Measurements from ENCODE around the gene MAD1L1.

MAD1L1 gene

GRCh38 chr7:1925973-1926907 is 306.5 kb downstream of the MAD1L1 start:
- TF ChIP-seq ZNF404 (tag by site-specific recombination; IDR thresholded peaks at IDR 0.05): no peak
- TF ChIP-seq ZNF530 (tag by site-specific recombination; IDR thresholded peaks at IDR 0.05; ENCODE audit: low read depth): no peak
- TF ChIP-seq KLF10 (tag by site-specific recombination; IDR thresholded peaks at IDR 0.05): no peak
- TF ChIP-seq TCF7L2 (IDR thresholded peaks at IDR 0.05; ENCODE audit: borderline replicate concordance, low read depth, low read length): no peak
- no peak for TF ChIP-seq ZNF324 (tag by site-specific recombination; IDR thresholded peaks at IDR 0.05)
- TF ChIP-seq, protein P1, sequence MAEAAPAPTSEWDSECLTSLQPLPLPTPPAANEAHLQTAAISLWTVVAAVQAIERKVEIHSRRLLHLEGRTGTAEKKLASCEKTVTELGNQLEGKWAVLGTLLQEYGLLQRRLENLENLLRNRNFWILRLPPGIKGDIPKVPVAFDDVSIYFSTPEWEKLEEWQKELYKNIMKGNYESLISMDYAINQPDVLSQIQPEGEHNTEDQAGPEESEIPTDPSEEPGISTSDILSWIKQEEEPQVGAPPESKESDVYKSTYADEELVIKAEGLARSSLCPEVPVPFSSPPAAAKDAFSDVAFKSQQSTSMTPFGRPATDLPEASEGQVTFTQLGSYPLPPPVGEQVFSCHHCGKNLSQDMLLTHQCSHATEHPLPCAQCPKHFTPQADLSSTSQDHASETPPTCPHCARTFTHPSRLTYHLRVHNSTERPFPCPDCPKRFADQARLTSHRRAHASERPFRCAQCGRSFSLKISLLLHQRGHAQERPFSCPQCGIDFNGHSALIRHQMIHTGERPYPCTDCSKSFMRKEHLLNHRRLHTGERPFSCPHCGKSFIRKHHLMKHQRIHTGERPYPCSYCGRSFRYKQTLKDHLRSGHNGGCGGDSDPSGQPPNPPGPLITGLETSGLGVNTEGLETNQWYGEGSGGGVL (tag by site-specific recombination; IDR thresholded peaks at IDR 0.05): no peak
- no peak for TF ChIP-seq BCL6B (tag by site-specific recombination; IDR thresholded peaks at IDR 0.05)
- TF ChIP-seq ZNF610 (tag by site-specific recombination; IDR thresholded peaks at IDR 0.05; ENCODE audit: borderline replicate concordance): no peak
- Histone ChIP-seq H3K4me1 (ENCODE audit: control insufficient read depth, insufficient read depth, low read length) (peaks cover 2% of the 10 kb centered on the region; the same call in 1 of the 2 replicates), H3K4me3 (ENCODE audit: low read depth, low read length) (no peak overlapping the region), H3K9me3 (ENCODE audit: control insufficient read depth, insufficient read depth, low read depth, low read length) (no peaks in the 10 kb centered on the region), H3K36me3 (ENCODE audit: control insufficient read depth in 2 of 2, insufficient read depth in 1 of 2, low read length in 2 of 2) (no peaks in the 10 kb centered on the region; a peak in 1 of 3 replicates), H3K27ac (ENCODE audit: extremely low read depth, low read depth, low read length) (no peak overlapping the region)
- CTCF ChIA-PET: no interaction called here
- POLR2A ChIA-PET: no interaction called here

DNA sequence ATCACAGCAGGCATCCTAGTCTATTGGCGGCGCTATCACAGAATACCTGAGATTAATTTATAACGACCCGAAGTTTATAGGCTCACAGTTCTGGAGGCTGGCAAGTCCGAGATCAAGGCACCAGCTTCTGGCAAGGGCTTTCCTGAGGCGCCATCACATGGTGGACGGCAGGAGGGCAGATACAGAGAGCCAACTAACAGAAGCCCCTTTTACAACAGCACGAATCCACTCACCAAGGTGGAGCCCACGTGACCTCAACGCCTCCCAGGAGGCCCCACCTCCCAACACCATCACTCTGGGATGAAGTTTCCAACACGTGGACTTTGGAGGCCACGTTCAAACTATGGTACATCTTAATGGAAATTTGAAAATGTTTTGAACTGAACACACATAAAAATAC is 307.4 kb downstream of the MAD1L1 start:
- Histone ChIP-seq H3K4me3 (ENCODE audit: low read depth, low read length) (no peak overlapping the region), H3K27ac (ENCODE audit: extremely low read depth, low read depth, low read length) (no peak overlapping the region), H3K9me3 (ENCODE audit: control insufficient read depth, insufficient read depth, low read depth, low read length) (no peaks in the 10 kb centered on the region), H3K4me1 (ENCODE audit: control insufficient read depth, insufficient read depth, low read length) (peaks cover 2% of the 10 kb centered on the region; the same call in 1 of the 2 replicates), H3K36me3 (ENCODE audit: control insufficient read depth in 2 of 2, insufficient read depth in 1 of 2, low read length in 2 of 2) (no peaks in the 10 kb centered on the region; a peak in 1 of 3 replicates)
- ChIA-PET CTCF (no interaction called here), POLR2A (no interaction called here)
- TF ChIP-seq ZNF560 (tag by site-specific recombination; IDR thresholded peaks at IDR 0.05; ENCODE audit: borderline replicate concordance): no peak

- H3K27ac ChIP-seq (ENCODE audit: extremely low read depth, low read depth, low read length): no peak overlapping the region
- peaks cover 2% of the 10 kb centered on the region; the same call in 1 of the 2 replicates for H3K4me1 ChIP-seq (ENCODE audit: control insufficient read depth, insufficient read depth, low read length)
- no peak overlapping the region for H3K4me3 ChIP-seq (ENCODE audit: low read depth, low read length)
- no peaks in the 10 kb centered on the region; a peak in 1 of 3 replicates for H3K36me3 ChIP-seq (ENCODE audit: control insufficient read depth in 2 of 2, insufficient read depth in 1 of 2, low read length in 2 of 2)
- ChIA-PET POLR2A (no interaction called here), CTCF (no interaction called here)
- no peaks in the 10 kb centered on the region for H3K9me3 ChIP-seq (ENCODE audit: control insufficient read depth, insufficient read depth, low read depth, low read length)
- TF ChIP-seq ZNF596 (tag by site-specific recombination; IDR thresholded peaks at IDR 0.05) (no peak), ZNF335 (tag by site-specific recombination; conservative IDR thresholded peaks at IDR 0.05) (no peak), HOXD13 (CRISPR knock-in tag; IDR thresholded peaks at IDR 0.05; ENCODE audit: borderline replicate concordance) (no peak), ZNF23 (tag by site-specific recombination; IDR thresholded peaks at IDR 0.05; ENCODE audit: borderline replicate concordance) (no peak), ZNF280D (tag by site-specific recombination; IDR thresholded peaks at IDR 0.05) (no peak), ZNF521 (tag by site-specific recombination; IDR thresholded peaks at IDR 0.05) (no peak), ZNF792 (tag by site-specific recombination; IDR thresholded peaks at IDR 0.05) (no peak), ZSCAN23 (tag by site-specific recombination; IDR thresholded peaks at IDR 0.05) (no peak), ZFP37 (tag by site-specific recombination; IDR thresholded peaks at IDR 0.05) (no peak), ZSCAN16 (tag by site-specific recombination; IDR thresholded peaks at IDR 0.05) (no peak)
- TF ChIP-seq, protein P2, sequence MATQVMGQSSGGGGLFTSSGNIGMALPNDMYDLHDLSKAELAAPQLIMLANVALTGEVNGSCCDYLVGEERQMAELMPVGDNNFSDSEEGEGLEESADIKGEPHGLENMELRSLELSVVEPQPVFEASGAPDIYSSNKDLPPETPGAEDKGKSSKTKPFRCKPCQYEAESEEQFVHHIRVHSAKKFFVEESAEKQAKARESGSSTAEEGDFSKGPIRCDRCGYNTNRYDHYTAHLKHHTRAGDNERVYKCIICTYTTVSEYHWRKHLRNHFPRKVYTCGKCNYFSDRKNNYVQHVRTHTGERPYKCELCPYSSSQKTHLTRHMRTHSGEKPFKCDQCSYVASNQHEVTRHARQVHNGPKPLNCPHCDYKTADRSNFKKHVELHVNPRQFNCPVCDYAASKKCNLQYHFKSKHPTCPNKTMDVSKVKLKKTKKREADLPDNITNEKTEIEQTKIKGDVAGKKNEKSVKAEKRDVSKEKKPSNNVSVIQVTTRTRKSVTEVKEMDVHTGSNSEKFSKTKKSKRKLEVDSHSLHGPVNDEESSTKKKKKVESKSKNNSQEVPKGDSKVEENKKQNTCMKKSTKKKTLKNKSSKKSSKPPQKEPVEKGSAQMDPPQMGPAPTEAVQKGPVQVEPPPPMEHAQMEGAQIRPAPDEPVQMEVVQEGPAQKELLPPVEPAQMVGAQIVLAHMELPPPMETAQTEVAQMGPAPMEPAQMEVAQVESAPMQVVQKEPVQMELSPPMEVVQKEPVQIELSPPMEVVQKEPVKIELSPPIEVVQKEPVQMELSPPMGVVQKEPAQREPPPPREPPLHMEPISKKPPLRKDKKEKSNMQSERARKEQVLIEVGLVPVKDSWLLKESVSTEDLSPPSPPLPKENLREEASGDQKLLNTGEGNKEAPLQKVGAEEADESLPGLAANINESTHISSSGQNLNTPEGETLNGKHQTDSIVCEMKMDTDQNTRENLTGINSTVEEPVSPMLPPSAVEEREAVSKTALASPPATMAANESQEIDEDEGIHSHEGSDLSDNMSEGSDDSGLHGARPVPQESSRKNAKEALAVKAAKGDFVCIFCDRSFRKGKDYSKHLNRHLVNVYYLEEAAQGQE (tag by site-specific recombination; IDR thresholded peaks at IDR 0.05): no peak
Measured at GRCh38 chr7:1924258-1924817, 308.4 kb downstream of the MAD1L1 start.

Data from HEK293 (cell line).